GM12864 (cell line): Measurements from ENCODE around the gene HOXA4.

ENCODE experiments used
- DNase-seq: peaks from one replicate; pipeline ENCODE4 v3.0.0-alpha.2; 2011; ENCODE audit warnings: low read depth
- H3K4me3 ChIP-seq: 2 replicates; pipeline ENCODE4 v1.5.1; 2011; ENCODE audit warnings: mild to moderate bottlenecking, low read depth, low read length, control low read depth
- TF ChIP-seq, protein P1 (sequence below): IDR thresholded peaks from 2 replicates; pipeline ENCODE4 v1.5.1; 2011; ENCODE audit warnings: low read depth, mild to moderate bottlenecking, moderate library complexity, low read length, control low read depth, inconsistent platforms; ENCODE audit errors: missing control alignments

HOXA4 gene

DNA sequence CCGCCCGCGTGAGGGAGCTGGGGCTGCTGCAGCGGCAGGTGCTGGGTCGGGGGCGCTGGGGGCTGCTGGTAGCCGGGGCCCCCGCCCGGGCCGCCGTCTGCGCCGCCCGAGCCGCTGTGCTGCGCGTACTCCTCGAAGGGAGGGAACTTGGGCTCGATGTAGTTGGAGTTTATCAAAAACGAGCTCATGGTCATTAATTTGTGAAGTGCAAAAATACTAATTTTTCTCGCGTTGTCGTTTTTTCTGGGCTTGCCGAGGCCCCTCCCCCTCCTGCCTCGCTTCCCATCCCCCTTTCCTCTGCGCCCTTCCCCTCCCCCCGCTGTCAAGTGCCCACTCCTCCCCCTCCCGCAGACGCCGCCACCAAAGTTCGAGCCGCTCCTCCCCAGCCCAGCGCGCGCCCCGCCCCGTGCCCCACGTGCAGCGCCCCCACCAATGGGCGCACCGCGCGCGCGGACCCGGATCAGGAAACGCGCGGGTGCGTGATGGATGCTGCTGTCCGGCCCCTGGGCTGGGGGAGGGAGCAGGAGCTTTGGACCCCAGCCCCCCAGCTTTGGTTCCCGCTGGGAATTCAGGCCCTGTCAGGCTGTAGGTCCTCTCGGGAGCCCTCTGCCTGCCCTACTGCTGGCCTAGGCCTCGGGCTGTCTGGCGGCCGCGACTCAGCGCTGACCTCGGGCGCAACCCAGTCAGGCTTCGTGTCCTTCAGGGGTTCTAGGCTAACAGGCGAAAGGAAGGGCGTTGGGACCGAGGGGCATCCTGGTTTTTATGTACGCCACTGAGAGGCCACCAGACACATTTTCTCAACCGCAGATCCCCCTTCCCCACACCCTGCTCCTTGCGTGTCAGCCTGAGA, at the start of gene HOXA4:
TSS of gene HOXA4 (minus strand) at position 218 of the 850 bp plus-strand sequence. CDS start at position 194, 24 bp downstream.
- no peak for DNase-seq
- TF ChIP-seq, protein P1, sequence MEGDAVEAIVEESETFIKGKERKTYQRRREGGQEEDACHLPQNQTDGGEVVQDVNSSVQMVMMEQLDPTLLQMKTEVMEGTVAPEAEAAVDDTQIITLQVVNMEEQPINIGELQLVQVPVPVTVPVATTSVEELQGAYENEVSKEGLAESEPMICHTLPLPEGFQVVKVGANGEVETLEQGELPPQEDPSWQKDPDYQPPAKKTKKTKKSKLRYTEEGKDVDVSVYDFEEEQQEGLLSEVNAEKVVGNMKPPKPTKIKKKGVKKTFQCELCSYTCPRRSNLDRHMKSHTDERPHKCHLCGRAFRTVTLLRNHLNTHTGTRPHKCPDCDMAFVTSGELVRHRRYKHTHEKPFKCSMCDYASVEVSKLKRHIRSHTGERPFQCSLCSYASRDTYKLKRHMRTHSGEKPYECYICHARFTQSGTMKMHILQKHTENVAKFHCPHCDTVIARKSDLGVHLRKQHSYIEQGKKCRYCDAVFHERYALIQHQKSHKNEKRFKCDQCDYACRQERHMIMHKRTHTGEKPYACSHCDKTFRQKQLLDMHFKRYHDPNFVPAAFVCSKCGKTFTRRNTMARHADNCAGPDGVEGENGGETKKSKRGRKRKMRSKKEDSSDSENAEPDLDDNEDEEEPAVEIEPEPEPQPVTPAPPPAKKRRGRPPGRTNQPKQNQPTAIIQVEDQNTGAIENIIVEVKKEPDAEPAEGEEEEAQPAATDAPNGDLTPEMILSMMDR: no peak
- H3K4me3 ChIP-seq: peak within 1 kb of the TSS; percentile 50

DNA sequence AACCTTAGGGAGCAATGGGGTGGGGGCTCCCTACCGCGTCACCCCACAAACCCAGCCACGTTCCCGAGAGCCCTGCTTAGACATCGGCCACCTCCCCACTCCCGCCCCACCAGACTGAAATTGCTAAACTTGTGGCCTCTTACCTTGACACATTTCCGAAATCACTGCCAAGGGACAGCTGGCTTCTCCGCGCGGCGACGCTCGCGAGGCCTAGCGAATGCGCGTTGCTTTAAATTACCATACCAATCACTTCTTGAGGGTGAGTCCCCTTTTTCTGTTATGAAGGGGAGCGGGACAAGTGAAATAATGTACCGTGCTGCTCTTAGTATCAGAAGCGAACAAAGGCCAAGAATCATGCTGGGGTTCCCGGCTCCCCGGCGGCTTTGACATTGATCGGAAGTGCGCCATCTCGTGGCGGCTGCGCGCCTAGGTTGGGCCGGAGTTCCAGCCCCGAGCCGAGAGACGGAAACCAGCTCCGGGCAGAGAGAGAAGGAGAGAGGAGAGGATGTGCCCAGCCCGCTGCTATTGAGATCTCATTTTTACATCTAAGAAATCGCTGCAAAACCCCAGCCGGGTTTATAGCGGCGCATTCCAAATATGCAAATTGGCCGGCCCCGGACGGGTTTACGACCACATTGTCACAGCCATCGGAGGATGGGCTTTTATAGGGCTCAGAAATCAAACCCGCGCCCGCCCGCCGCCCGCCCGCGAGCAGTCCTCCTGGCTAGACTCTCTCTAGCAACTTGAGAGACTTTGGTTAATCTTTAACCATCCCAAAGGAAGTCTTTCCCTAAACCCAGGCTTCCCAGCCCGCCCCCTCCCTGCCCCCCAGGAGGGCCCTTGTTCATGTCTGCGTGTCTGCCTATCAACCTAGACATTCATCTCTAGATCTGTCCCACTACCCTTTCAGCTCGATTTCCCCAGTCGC, 49.2 kb upstream of the HOXA4 start:
- no peak for DNase-seq
- TF ChIP-seq, protein P1: peak; percentile 64
- no peak overlapping the region for H3K4me3 ChIP-seq

DNA sequence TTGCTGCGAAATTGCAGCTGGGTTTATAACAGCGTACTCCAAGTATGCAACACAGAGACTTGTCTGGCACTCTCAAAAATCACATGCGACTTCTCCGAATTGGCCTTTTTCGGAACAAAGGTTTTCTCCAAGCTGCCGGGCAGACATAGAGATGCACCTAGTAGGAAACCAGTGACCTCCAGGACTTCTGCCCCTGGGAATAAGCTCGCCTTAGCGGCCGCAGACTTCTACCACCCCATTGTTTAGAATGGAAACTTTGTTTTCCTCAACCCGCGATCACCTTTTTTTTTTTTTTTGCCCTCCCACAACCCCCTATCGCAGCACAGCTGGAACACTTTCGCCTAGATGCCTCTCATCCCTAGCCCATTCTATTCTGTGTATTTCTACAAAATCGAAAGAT, 48.5 kb upstream of the HOXA4 start:
- TF ChIP-seq, protein P1: no peak
- no peak overlapping the region for H3K4me3 ChIP-seq
- no peak for DNase-seq

DNA sequence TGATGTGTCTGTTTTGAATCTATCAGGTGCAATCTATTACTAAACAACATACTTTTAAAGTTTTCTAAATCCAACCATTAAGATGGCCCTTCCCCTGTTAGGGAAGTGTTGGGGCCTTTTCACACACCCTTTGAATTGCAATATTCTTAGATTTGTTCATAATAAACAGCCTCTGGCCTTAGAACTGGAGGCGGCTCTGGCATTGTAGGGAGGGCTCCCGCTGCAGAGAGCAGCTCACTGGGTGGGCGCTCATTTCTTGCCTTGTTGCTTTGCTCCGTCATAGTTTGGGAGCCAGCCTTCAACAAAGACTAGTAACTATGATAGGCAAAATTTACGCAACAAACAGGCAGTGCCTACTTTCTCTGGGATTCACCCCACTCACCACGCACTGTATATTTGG, 47.8 kb upstream of the HOXA4 start:
- H3K4me3 ChIP-seq: no peak overlapping the region
- DNase-seq: no peak
- TF ChIP-seq, protein P1: no peak

DNA sequence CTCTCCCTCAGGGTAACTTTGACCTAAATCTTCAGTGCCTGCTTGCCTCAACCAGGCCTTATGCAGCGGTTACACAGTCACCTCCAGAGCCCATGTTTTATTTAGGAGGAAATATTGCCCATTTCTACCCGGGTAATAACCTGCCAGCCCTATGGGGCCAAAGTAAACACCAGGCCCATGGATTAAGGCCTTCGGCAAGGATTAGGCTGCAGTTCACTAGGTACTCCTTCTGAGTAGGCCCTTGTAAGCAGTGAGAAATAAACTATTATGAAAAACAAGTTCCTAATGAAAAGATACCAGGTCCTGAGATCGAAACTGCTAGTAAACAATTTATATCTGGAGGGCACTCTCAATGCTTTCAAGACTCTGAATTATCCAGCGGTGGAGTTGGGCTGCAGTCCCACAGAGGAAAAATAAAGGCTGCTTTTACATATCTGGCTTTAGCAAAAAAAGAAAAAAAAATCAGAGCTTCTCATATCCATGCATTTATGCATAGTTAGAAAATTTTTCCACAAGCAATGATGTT, 47.3 kb upstream of the HOXA4 start:
- H3K4me3 ChIP-seq: no peak overlapping the region
- DNase-seq: no peak
- TF ChIP-seq, protein P1: no peak

DNA sequence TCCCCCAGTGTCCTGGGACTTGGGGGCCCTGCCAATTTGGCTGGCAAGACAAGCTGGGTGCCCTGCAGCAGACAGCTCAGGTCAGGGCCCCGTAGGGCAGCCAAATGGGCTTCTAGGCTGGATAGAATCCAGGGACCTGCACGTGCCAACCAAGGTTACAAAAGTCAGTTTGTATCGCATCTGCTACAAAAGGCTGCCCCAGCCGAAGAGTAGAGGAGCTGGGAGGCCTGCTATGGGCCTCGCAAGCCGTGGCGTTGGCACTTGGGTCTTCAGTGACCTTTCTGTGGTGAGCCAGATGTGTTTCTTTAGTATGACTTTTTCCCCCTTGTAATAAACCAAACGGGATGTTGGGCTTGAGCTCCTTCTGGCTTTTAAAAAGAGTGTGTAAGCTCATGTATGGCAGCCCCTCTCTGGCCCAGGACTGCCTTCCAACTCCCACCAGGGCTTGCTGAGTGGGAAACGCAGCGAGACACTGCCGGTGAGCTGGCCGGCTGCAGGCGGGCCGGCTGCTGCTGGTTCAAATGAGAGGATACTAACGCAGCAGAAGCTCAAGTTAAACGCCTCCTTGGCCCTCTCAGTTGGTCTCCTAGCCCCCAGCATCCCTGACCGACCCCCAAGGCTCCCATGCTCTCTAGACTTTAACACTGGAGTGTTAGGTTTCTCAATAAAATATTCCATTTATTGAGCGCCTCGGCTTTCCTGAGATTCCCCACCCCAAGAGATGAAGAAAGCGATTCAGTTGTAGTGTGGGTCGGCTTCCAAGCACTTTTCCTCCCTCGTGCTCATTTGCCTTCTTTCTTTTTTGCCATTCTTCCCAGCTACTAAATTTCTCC, 46.6 kb upstream of the HOXA4 start:
- DNase-seq: no peak
- TF ChIP-seq, protein P1: no peak
- no peak overlapping the region for H3K4me3 ChIP-seq
